GM10248 (cell line): ENCODE results near the gene TMEM37.

Experiments
- CTCF ChIA-PET: fragments of 300-600 bp; sonication (Branson Sonifier 250); formaldehyde crosslinking; extraction: SDS; loops from one replicate; lab custom pipeline; 2021; ENCODE audit warnings: antibody characterized with exemption; lab: Yijun Ruan, JAX
- POLR2A ChIA-PET: fragments of 350-650 bp; sonication (Branson Sonifier 250); formaldehyde crosslinking; extraction: SDS; loops from one replicate; lab custom pipeline; 2020; ENCODE audit warnings: antibody characterized with exemption; lab: Yijun Ruan, JAX
- DNase-seq: peaks from one replicate; pipeline ENCODE4 v3.0.0; 2012; ENCODE audit errors: extremely low spot score
- TF ChIP-seq, protein P1 (sequence below): IDR thresholded peaks from 2 replicates; pipeline ENCODE4 v1.5.1; 2012; ENCODE audit warnings: mild to moderate bottlenecking, low read depth; ENCODE audit errors: extremely low read depth, missing control alignments, control extremely low read depth

TMEM37 gene

GRCh38 chr2:119482481-119483394, 51.1 kb downstream of the TMEM37 start:
- no peak for DNase-seq
- ChIA-PET CTCF (interaction anchor here (1.1 to 1.6 kb wide), 3 partner anchors 73 to 601 kb away, joined by 3 to 5 read pairs (median 4); no protein-coding TSS in a partner anchor), POLR2A (no interaction called here)
- TF ChIP-seq, protein P1, sequence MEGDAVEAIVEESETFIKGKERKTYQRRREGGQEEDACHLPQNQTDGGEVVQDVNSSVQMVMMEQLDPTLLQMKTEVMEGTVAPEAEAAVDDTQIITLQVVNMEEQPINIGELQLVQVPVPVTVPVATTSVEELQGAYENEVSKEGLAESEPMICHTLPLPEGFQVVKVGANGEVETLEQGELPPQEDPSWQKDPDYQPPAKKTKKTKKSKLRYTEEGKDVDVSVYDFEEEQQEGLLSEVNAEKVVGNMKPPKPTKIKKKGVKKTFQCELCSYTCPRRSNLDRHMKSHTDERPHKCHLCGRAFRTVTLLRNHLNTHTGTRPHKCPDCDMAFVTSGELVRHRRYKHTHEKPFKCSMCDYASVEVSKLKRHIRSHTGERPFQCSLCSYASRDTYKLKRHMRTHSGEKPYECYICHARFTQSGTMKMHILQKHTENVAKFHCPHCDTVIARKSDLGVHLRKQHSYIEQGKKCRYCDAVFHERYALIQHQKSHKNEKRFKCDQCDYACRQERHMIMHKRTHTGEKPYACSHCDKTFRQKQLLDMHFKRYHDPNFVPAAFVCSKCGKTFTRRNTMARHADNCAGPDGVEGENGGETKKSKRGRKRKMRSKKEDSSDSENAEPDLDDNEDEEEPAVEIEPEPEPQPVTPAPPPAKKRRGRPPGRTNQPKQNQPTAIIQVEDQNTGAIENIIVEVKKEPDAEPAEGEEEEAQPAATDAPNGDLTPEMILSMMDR: no peak

DNA sequence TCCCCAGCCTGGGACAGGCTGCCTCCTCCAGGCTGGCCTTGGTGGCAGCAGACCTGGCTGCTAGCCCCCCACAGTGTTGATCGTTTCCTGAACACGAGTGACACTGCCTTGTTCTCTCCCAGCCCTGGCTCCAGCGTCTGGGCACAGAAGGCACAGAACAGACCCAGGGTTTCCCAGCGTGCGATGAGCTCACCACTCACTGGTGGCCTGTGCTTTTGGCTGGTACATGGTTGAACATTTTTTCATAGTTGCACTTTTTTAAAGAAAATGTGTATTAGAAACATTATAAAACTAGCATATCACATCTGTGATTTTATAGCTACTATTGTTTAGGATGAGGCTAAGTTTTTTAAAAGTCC, 51.7 kb downstream of the TMEM37 start:
- POLR2A ChIA-PET: no interaction called here
- CTCF ChIA-PET: interaction anchor here (1.1 to 1.6 kb wide), 3 partner anchors 74 to 601 kb away, joined by 3 to 5 read pairs (median 4); no protein-coding TSS in a partner anchor
- DNase-seq: no peak
- TF ChIP-seq, protein P1: no peak

GRCh38 chr2:119483896-119484718, 52.5 kb downstream of the TMEM37 start:
- ChIA-PET POLR2A (no interaction called here), CTCF (interaction anchor here (1.1 to 1.6 kb wide), 3 partner anchors 74 to 602 kb away, joined by 3 to 5 read pairs (median 4); no protein-coding TSS in a partner anchor)
- TF ChIP-seq, protein P1: no peak
- DNase-seq: no peak

DNA sequence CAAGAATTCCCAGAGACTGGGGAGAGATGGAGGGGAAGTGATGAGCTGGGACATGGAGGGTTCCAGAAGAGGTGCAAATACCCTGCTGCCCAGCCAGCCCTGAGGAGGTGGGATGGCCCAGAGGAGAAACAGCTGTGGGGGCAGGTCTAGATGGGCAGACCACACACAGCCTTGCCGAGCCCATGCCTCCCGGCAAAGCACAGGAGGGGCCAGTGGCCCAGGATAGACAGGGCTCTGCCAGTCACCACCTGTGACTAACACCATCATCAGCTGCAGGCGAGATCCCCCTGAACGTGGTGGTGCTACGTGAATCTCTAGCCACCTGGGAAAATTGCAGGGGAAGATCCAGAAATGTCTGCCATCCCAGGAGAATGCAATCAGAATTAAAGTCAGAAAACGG, 53.2 kb downstream of the TMEM37 start:
- ChIA-PET POLR2A (no interaction called here), CTCF (interaction anchor here (0.8 to 7.4 kb wide), 4 partner anchors 7 to 78 kb away, joined by 3 to 78 read pairs (median 4); no protein-coding TSS in a partner anchor)
- TF ChIP-seq, protein P1: no peak
- DNase-seq: no peak

- TF ChIP-seq, protein P1: no peak
- ChIA-PET CTCF (interaction anchor here (0.8 to 7.4 kb wide), 8 partner anchors 8 to 79 kb away, joined by 3 to 78 read pairs (median 3); no protein-coding TSS in a partner anchor), POLR2A (no interaction called here)
- no peak for DNase-seq
Measured at GRCh38 chr2:119485336-119486110, 53.9 kb downstream of the TMEM37 start.
